IMR-90 (cell line): ENCODE measurements around the gene FN1. TPM values are rescaled to one million over a fixed set of nuclear protein-coding genes. Genes with fewer than 3 reads are reported as not detected.

Experiments used
- ATAC-seq: fragments of 200-7000 bp; cut with Tn5 transposase; 2 replicates; pipeline ENCODE4 v1.9.1; 2020; ENCODE audit warnings: low read depth, mild to moderate bottlenecking, moderate library complexity
- BruUV-seq: library from RNA; stranded (reverse); fragments of 400-500 nt; replicated peaks from 2 replicates; lab custom pipeline; 2021; lab: Mats Ljungman, UMichigan
- CTCF ChIA-PET: fragments of 300-600 bp; formaldehyde crosslinking; extraction: SDS; loops from one replicate; lab custom pipeline; 2021; ENCODE audit warnings: antibody characterized with exemption; lab: Yijun Ruan, JAX
- POLR2A ChIA-PET: fragments of 300-600 bp; sonication (Branson Sonifier 250); formaldehyde crosslinking; loops from one replicate; lab custom pipeline; 2022; ENCODE audit warnings: antibody characterized with exemption; ENCODE audit not compliant: unreplicated experiment; lab: Charles Lee
- DNase-seq: peaks from one replicate; pipeline ENCODE4 v3.0.0; 2013
- H2AFZ ChIP-seq: replicated peaks from 2 replicates; pipeline ENCODE3; 2013; ENCODE audit warnings: low read length, mild to moderate bottlenecking; ENCODE audit not compliant: poor library complexity
- H2AK5ac ChIP-seq: 2 replicates; pipeline ENCODE4 v1.6.1; 2013; ENCODE audit warnings: low read depth, low read length, inconsistent platforms
- H2AK9ac ChIP-seq: replicated peaks from 2 replicates; pipeline ENCODE3; 2013; ENCODE audit warnings: mild to moderate bottlenecking, low read depth, low read length, moderate library complexity; ENCODE audit not compliant: poor library complexity
- H2BK120ac ChIP-seq: 2 replicates; pipeline ENCODE4 v1.6.1; 2013; ENCODE audit warnings: low read depth, low read length, inconsistent platforms
- H2BK15ac ChIP-seq: 3 replicates; pipeline ENCODE4 v1.6.1; 2013; ENCODE audit warnings: low read depth, low read length, inconsistent platforms
- H2BK20ac ChIP-seq: 2 replicates; pipeline ENCODE4 v1.6.1; 2013; ENCODE audit warnings: low read depth, mild to moderate bottlenecking, inconsistent platforms, low read length, moderate library complexity
- H2BK5ac ChIP-seq: 2 replicates; pipeline ENCODE4 v1.6.1; 2013; ENCODE audit warnings: mild to moderate bottlenecking, low read depth, low read length, inconsistent platforms; ENCODE audit not compliant: poor library complexity, severe bottlenecking
- H3K14ac ChIP-seq: replicated peaks from 2 replicates; pipeline ENCODE4 v1.6.1; 2013; ENCODE audit warnings: low read depth, low read length, inconsistent platforms
- H3K18ac ChIP-seq: 2 replicates; pipeline ENCODE4 v1.6.1; 2013; ENCODE audit warnings: low read depth, low read length, control low read depth
- H3K23ac ChIP-seq: 2 replicates; pipeline ENCODE4 v1.6.1; 2013; ENCODE audit warnings: low read depth, low read length, inconsistent platforms
- H3K27ac ChIP-seq: 2 replicates; pipeline ENCODE4 v1.5.1; 2013; ENCODE audit warnings: mild to moderate bottlenecking, control low read depth, low read length; ENCODE audit not compliant: insufficient read depth
- H3K27me3 ChIP-seq: 2 replicates; pipeline ENCODE4 v1.6.1; 2013; ENCODE audit warnings: low read length; ENCODE audit not compliant: control insufficient read depth, insufficient read depth
- H3K36me3 ChIP-seq: 2 replicates; pipeline ENCODE4 v1.6.1; 2013; ENCODE audit warnings: low read length, mixed read lengths; ENCODE audit not compliant: control insufficient read depth, insufficient read depth
- H3K4ac ChIP-seq: 2 replicates; pipeline ENCODE4 v1.6.1; 2013; ENCODE audit warnings: low read depth, low read length, inconsistent platforms
- H3K4me1 ChIP-seq: 2 replicates; pipeline ENCODE4 v1.6.1; 2013; ENCODE audit warnings: low read length, mixed read lengths; ENCODE audit not compliant: control insufficient read depth, insufficient read depth
- H3K4me2 ChIP-seq: 2 replicates; pipeline ENCODE4 v1.6.1; 2013; ENCODE audit warnings: low read depth, mild to moderate bottlenecking, control low read depth, low read length, moderate library complexity
- H3K4me3 ChIP-seq: 2 replicates; pipeline ENCODE4 v1.5.1; 2013; ENCODE audit warnings: low read depth, mild to moderate bottlenecking, control low read depth, low read length, moderate library complexity; ENCODE audit not compliant: insufficient read depth
- H3K56ac ChIP-seq: 2 replicates; pipeline ENCODE4 v1.6.1; 2013; ENCODE audit warnings: low read length, inconsistent platforms; ENCODE audit not compliant: insufficient read depth; ENCODE audit errors: extremely low read depth
- H3K79me1 ChIP-seq, 2 experiments: 2 replicates each; pipeline ENCODE4 v1.6.1; 2013; ENCODE audit warnings: low read length in 2 of 2, inconsistent platforms in 1 of 2, low read depth in 1 of 2
- H3K9ac ChIP-seq: 2 replicates; pipeline ENCODE4 v1.6.1; 2013; ENCODE audit warnings: low read depth, low read length, control low read depth
- H3K9me1 ChIP-seq: 2 replicates; pipeline ENCODE4 v1.6.1; 2013; ENCODE audit warnings: low read length, inconsistent platforms; ENCODE audit not compliant: insufficient read depth
- H3K9me3 ChIP-seq: 2 replicates; pipeline ENCODE4 v1.6.1; 2013; ENCODE audit warnings: low read length; ENCODE audit not compliant: control insufficient read depth, insufficient read depth
- H4K20me1 ChIP-seq: 2 replicates; pipeline ENCODE4 v1.6.1; 2013; ENCODE audit warnings: low read length, inconsistent platforms; ENCODE audit not compliant: insufficient read depth
- H4K5ac ChIP-seq: 2 replicates; pipeline ENCODE4 v1.6.1; 2013; ENCODE audit warnings: mild to moderate bottlenecking, low read depth, low read length, control low read depth
- H4K8ac ChIP-seq, 2 experiments: 2 replicates each; pipeline ENCODE4 v1.6.1; 2013; ENCODE audit warnings: low read depth in 2 of 2, low read length in 2 of 2, control low read depth in 1 of 2, inconsistent platforms in 1 of 2
- H4K91ac ChIP-seq: 2 replicates; pipeline ENCODE4 v1.6.1; 2013; ENCODE audit warnings: low read depth, low read length, inconsistent platforms; ENCODE audit not compliant: insufficient read depth
- RFX5 ChIP-seq: IDR thresholded peaks from 2 replicates; pipeline ENCODE4 v1.8.0; 2012; ENCODE audit warnings: low read depth, mild to moderate bottlenecking, low read length, moderate library complexity
- WGBS, 2 experiments: methylation state at CpG; one replicate each; pipeline versions ENCODE4 v1.1.5 to v1.1.7; 2013; ENCODE audit warnings: missing lambda C conversion rate in 2 of 2; ENCODE audit not compliant: insufficient read length in 1 of 2; ENCODE audit errors: extremely low coverage in 2 of 2; 5-methylcytosine and 5-hydroxymethylcytosine counted together
- dilution Hi-C: fragments of 300-500 bp; cut with HindIII; formaldehyde crosslinking; loops from one replicate; pipeline ENCODE4 v1.14.3; 2018; ENCODE audit warnings: low sequenced_read_pairs; ENCODE audit not compliant: unreplicated experiment
- in situ Hi-C: fragments of 300-500 bp; cut with MboI; formaldehyde crosslinking; loops from 3 replicates; pipeline ENCODE4 v1.14.3; 2019; ENCODE audit warnings: low sequenced_read_pairs, inconsistent platforms, mixed read lengths
- intact Hi-C: fragments of 100-400 bp; cut with micrococcal nuclease; formaldehyde crosslinking; loops from 2 replicates; pipeline ENCODE4 v1.10.0; 2022
- polyA plus RNA-seq, 3 experiments: library from polyadenylated mRNA; depleted of rRNA; stranded (reverse); fragments of >200 nt; gene quantifications; 2 replicates each; pipeline ENCODE4 v1.2.3, GENCODE V29; 2012; ENCODE audit warnings: low replicate concordance in 1 of 3
- total RNA-seq: library from RNA; depleted of rRNA; stranded (reverse); fragments of >200 nt; gene quantifications from 2 replicates; pipeline ENCODE4 v1.2.3, GENCODE V29; 2012
- TF ChIP-seq, protein P1 (sequence below): conservative IDR thresholded peaks from 2 replicates; pipeline ENCODE4 v1.5.1; 2012; ENCODE audit warnings: mild to moderate bottlenecking, low read depth, low read length, improper control_type of control experiment

Gene FN1
- total and polyA plus RNA-seq, 2 of the 4 experiments (the other 2 are of a cell fraction) = 8,243 to 13,004 TPM

DNA sequence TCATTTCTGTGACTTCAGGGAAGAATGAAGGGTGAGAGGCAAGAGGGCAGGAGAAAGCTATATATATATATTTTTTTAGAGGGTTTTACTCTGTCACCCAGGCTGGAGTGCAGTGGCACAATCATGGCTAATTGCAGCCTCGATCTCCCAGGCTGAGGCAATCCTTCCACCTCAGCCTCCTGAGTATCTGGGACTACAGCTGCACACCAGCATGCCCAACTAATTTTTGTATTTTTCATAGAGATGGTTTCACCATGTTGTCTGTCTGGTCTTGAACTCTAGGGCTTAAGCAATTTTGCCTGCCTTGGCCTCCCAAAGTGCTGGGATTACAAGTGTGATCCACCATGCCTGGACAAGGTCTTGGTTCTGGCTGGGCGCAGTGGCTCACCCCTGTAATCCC lies 120.6 kb downstream of the FN1 start:
- no peak overlapping the region for H2AFZ ChIP-seq
- H4K20me1 ChIP-seq = no peaks in the 10 kb centered on the region
- WGBS, 2 experiments = no CpG with 5 or more reads among the region's 2 CpGs
- H3K9me1 ChIP-seq = peaks cover 3% of the 10 kb centered on the region; the same call in 1 of the 2 replicates
- H2BK20ac ChIP-seq = no peak overlapping the region
- H3K23ac ChIP-seq = no peak overlapping the region
- intact Hi-C loops (no loop called here), dilution Hi-C loops (no loop called here), in situ Hi-C loops (no loop called here)
- ChIA-PET POLR2A (no interaction called here), CTCF (no interaction called here)
- ATAC-seq (no peak), DNase-seq (no peak)
- H4K91ac ChIP-seq = no peak overlapping the region
- H3K4me3 ChIP-seq = no peak overlapping the region
- H3K14ac ChIP-seq = no peak overlapping the region
- H3K4me1 ChIP-seq = peaks cover 3% of the 10 kb centered on the region; the same call in 1 of the 2 replicates
- no peaks in the 10 kb centered on the region for H3K9me3 ChIP-seq
- no peak overlapping the region for H2AK5ac ChIP-seq
- no peak overlapping the region for H3K4ac ChIP-seq
- no peak overlapping the region for H3K4me2 ChIP-seq
- H3K9ac ChIP-seq = no peak overlapping the region
- no peak overlapping the region for H4K8ac ChIP-seq
- H2BK5ac ChIP-seq = no peak overlapping the region
- H3K56ac ChIP-seq = no peak overlapping the region
- TF ChIP-seq RFX5 = no peak
- TF ChIP-seq, protein P1, sequence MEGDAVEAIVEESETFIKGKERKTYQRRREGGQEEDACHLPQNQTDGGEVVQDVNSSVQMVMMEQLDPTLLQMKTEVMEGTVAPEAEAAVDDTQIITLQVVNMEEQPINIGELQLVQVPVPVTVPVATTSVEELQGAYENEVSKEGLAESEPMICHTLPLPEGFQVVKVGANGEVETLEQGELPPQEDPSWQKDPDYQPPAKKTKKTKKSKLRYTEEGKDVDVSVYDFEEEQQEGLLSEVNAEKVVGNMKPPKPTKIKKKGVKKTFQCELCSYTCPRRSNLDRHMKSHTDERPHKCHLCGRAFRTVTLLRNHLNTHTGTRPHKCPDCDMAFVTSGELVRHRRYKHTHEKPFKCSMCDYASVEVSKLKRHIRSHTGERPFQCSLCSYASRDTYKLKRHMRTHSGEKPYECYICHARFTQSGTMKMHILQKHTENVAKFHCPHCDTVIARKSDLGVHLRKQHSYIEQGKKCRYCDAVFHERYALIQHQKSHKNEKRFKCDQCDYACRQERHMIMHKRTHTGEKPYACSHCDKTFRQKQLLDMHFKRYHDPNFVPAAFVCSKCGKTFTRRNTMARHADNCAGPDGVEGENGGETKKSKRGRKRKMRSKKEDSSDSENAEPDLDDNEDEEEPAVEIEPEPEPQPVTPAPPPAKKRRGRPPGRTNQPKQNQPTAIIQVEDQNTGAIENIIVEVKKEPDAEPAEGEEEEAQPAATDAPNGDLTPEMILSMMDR = no peak
- peaks cover 16 to 23% of the 10 kb centered on the region in 2 experiments for H3K79me1 ChIP-seq
- no TSS peak for BruUV-seq
- no peak overlapping the region for H3K27ac ChIP-seq
- H3K18ac ChIP-seq = no peak overlapping the region
- H2BK15ac ChIP-seq = no peak overlapping the region
- H4K5ac ChIP-seq = no peak overlapping the region
- H2BK120ac ChIP-seq = no peak overlapping the region
- no peaks in the 10 kb centered on the region for H3K27me3 ChIP-seq
- no peak overlapping the region for H2AK9ac ChIP-seq
- H3K36me3 ChIP-seq = peaks cover 18% of the 10 kb centered on the region
